GM21825 (cell line): ENCODE measurements around the gene GGA3.
"Not testable (repeated sequence)": the region's sequence is repeated elsewhere in the genome, so short reads cannot be mapped to it uniquely, and the experiment has no call there.

ENCODE experiments used
- ATAC-seq: cut with Tn5 transposase; IDR thresholded peaks from one replicate; pipeline ENCODE4 v1.9.1; 2021; ENCODE audit warnings: mild to moderate bottlenecking, moderate library complexity; ENCODE audit not compliant: unreplicated experiment

GGA3 gene

DNA sequence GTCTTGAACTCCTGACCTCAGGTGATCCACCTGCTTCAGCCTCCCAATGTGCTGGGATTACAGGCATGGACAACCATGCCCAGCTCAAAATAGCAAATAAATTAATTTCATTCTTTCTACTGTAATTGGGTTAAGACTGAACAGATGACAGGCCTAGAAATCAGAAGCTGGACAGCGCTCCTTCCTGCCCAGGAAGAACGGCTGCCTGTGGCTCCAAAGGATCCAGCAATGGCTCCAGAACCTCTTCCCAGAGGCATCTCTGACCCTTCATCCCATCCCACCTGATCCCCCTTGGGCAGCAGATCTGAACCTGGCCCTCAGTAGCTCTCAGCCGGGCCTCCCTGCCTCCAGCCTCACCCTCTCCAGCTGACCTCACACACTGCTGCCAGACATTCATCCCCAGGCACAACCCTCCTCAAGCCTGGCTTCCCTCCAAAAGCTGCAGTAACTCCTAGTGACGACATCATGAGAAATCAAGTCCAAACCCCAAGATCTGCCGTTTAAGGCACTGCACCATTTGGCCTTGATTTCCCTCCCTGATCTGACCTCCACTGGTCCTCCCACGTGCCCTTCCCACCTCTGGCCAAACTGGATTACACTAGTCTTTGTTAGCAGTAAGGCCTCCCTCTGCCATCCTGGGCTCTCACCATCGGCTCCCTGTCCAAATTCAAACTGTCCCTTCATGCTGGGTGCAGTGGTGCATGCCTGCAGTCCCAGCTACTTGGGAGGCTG, 12.7 kb upstream of the GGA3 start:
- no peak for ATAC-seq

DNA sequence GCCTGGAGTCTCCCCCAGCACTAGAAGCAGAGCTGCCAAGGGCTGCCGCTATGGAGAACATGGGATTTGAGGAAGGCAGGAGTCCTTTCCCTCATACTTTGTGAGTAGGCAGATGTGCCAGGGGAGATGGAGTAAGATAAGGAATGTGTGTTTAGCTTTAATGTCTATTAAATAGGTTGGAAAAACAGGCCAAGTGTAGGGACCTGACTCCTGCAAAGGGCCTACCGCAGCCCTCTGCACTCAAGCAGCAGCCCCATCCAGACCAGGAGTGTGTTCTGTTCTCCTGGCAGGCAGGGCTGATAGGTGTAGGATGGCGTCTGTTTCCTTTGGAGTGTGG, 11.4 kb upstream of the GGA3 start:
- ATAC-seq = no peak

DNA sequence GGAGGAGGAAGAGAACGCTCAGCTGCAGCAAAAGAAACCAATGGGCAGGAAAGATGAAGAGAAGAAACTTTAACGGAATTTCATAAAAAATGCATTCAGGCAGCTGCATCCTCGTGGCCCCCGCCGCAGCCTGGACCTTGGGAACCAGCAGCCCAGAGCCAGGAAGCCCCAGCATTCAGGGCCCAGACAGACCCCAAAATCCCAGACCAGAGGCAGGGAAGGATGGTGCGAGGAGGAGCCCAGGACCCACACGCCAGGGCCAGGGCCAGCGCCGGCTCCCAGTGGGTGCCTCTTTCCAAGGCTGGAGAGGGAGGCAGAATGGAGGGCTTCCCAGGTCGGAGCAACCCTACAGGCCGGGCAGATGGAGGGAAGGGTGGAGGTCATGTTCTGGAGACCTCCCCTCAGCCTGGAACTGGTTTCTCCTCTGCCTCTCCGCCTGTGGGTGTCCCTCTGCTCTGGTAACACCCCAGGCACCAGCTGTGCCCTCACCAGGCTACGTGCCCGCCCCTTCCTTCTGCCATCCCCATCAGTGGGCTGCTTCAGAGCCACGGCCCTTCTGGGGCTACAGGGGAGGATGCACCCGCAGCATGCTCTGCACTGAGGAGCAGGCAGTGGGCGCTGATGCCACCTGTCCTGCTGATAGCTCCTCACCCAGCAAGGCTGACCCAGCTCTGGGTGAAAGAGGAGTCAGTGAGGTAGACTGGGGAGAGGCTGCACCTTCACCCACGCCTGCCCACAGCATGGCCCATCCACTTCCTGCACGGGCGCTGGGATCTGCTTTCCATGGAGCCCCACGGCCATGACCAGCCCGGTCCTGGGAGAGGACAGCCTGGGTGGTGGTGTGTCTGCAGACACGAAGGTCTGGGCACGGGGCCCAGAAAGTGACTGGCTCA, 10.8 kb upstream of the GGA3 start:
- ATAC-seq = no peak

DNA sequence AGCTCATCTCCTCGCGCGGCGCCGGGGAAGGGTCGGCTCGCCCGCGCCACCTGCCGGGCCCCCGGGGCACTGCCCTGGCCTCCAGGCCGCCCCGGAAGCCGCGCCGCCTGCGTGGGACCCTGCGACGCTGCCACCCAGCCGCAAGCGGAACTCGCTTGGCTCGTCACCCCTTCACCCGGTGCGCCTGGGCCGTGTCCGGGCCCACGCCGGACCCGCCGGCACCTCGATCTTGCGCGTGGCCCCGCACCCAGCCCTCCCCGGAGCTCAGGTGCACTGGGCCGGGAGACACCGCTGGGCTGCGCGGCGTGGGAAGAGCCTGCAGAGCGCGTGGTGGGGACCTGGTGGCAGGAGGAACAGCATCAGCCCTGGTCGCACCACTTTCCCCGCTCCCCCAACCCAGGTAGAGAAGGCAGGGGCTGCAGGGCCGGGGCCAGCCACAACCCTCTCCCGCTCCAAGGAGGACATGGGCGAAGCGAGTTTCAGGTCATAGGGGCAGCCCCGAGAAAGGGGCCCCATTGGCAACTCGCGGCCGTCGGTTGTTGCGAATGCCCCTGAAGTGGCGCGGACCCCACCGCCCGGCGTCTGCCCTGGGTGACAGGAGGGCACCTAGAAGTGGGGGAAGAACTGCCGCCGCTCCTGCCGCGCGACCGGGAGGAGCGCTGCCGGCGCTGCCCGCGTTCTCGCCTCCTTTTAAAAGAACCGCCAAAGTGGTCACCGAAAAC, 10.0 kb upstream of the GGA3 start:
- ATAC-seq = peak; percentile 70

DNA sequence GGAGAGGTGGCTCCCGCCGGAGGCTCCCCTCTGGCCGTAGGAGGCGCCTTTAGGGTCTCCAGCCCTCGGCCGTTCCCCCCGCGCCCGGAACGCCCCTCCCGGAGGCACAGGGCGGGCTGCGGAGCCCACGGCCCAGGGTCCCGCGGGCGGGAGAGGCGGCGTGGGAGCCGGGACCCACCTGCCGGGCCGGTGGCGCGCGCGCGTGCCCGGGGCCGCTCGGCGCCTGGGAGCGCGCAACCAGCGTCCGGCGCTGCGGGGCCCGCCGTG, 9.5 kb upstream of the GGA3 start, which contains the start of gene MIF4GD:
MIF4GD (minus strand) TSS at position 266 of the 267 bp plus-strand sequence. CDS start 1,036 bp downstream, outside the sequence.
- peak; percentile 18 for ATAC-seq

DNA sequence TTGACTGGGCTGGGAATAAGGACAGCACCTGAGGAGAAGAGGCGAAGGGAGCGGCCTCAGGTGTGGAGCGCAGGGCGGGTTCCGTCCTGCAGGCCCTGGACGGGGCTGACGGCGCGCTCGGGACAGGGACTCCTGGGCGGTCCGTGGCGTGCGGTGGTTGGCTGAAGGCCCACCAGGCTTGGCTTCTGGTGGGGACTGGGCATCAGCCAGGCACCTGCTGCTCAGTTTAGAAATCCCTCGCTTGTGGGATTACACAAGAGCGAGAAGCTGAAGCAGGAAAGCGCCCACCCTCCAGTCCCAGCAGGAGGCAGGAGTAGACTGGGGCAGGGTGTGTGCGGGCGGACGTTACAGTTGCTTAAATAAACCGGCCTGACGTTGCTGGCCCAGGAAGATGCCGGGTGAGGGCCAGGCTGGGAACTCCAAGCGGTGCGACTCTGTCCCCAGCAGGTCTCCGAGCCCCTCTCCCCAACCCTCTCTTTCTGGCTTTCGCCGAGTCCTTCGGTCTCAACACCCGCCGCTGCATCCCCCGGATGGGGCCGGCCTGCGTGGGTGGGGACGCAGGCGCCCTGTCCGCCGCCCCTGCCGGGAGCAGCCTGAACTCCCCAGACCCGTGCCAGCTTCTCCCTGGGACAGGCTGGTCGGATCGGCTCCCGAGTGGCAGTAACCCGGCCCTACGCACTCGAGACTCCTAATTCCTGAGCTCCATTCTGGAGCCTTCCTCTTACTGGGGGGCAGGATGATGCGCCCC, 9.0 kb upstream of the GGA3 start:
- ATAC-seq = peak; percentile 25

DNA sequence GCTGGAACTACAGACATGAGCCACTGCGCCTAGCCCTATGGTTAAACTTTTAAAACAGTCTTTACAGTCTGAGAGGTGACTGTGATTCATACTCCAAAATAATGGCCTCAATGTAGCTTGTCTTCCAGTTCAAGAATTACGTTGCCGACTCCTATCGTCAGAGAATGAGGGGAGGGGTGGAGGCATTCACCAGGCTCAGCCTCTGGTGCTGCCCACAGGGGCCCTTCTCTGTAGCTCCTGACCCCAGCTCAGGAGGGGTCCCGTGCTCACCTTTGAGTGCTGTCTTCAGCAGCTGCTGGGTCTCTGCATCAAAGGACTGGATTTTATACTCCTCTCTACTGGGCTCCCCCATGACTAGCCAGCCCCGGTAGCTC, 8.4 kb upstream of the GGA3 start:
- no peak for ATAC-seq

DNA sequence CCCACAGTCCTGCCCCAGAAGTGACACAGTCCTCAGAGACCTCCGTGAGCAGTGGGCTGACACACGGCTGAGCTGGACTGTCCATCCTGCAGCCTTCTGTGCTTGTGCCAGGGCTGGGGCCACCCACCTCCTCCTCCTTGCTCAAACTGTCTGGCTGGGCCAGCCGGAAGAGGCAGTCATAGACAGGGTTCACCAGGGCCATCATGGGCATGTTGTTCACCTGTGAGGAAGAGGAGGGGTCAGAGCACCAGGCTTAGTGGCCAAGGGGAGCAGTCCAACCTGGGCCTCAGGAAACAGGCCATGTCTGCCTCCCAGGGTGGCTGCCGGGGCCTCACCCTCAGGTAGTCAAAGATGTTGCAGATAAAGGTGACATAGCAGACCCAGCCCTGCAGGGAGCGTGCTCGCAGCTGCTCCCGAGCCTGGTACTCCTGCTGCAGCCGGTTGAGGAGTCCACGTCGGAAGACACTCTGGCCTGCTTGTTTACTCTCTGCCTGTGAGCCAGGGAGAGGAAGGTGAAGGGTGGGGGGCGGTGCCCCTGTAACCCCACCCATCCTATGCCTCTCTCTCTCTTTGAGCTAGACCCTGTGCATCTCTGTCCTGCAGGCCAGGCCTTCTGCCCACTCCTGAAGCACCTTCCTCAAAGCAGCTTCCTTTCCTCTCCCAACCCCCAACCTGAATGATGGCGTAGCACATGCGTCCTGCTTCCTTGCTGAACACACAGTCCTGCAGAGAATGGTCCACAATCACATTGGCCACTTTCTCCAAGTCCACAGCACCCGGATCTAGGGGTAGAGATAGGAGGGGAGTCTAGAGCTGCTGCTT, 6.2 kb upstream of the GGA3 start:
- ATAC-seq = no peak

DNA sequence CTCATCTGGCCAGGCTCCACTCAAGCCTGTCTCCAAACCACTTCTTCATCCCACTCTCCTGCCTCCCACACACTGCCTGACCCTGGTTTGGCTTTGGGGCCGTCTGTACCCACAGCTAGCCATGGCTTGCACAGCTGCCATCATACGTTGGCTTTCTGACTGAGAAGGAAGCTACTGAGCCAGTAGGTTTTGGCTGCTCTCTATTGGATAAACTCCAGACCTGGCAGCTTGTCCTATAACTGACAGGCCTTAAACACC, 5.7 kb upstream of the GGA3 start:
- no peak for ATAC-seq

DNA sequence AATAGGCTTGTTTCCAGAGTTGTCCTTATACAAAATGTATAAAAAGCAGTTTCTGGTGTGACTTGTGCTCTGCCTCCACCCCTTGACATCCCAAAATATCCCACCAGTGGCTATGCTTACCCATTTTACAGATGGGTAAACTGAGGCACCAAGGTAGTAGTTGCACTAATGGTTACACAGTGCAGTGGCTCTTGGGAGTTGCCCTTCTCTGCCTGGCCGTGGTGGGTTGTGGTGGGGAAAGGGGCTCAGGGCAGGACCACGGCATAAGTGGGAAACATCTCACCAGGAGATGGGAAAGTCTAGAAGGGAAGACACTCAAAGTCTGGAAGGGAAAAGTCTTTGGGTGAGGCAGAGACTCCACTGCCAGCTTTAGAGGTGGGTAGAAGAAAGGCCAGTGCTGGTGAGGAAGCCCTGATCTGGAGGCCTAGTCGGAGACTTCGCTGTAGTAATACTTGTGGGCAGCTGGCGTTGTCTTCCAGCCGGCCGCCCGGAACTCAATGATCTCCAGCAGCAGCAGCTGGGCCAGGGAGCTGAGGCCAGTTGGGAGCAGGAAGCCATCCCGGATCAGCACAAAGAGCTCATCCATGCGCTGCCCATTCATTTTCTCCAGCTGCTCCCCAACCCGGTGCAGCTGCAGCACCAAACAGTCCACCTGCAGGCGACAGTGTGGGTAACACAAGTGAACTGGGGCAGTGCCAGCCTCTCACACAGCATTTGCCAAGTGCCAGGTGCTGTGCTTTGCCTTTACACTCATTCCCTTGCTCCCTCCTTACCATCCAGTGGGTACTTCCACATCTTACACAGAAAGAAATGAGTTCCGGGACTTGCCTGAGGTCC, 5.1 kb upstream of the GGA3 start:
- no peak for ATAC-seq

DNA sequence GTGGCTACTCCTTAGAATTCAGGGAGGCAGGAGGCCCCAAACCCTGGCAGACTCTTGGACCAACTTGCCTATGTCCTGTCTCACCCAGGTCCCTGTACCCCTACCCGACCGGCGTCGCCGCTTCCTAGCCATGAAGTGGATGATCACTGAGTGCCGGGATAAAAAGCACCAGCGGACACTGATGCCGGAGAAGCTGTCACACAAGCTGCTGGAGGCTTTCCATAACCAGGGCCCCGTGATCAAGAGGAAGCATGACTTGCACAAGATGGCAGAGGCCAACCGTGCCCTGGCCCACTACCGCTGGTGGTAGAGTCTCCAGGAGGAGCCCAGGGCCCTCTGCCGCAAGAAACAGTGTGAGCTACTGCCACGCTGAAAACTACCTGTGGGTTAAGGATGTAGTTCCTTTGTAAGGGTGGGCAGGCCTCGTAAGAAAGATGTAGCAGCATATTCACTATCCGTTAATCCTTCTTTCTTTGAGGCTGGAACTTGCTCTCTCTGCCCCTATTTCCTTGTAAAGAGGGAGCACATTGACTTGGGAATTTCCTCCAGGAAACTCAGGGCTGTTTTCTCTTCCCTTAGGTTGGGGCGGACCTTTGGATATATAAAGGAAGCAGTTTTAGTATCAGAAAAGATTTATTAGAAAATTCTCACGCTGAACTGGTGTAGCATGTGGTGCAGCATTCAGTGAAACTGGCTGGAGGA, 4.4 kb upstream of the GGA3 start:
- no peak for ATAC-seq

DNA sequence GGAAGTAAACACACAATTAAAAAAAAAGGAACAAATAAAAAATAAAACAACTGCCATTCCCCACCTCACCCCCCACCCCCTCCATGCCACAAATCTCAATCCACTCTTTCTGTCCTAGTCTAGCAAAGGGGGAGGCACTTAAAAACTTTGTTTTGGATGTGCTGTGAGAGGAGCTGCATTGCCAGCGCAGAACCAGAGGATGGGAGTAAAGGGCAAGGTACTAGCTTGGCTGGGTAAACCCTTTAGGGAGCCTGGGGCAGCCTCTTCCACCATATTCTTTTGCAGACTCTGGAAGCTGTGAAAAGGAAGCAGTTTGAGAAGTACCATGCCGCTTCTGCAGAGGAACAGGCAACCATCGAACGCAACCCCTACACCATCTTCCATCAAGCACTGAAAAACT, 1.6 kb upstream of the GGA3 start:
- ATAC-seq = no peak

DNA sequence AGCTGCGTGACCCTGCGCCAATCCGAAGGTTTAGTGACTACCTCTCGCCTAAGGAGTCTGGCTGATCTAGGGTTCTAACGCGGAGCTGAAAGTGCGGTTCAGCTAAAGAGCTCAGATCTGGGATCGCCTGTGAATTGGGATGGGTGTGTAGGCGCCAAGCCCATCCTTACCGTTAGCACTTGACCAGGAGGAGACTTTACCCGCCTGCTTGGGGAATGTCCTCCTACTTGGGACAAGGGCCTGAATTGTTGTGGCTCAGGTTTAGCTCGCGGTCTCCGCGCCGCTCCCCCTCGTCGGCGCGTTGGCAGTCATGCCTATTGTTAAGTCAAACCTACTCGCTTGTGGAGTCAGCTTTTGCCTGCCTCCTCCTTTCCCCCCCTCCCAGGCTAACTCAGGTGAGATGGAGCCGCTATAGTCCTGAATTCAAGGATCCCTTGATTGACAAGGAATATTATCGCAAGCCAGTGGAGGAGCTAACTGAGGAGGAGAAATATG, 753 bp upstream of the GGA3 start:
- ATAC-seq = peak; percentile 6

DNA sequence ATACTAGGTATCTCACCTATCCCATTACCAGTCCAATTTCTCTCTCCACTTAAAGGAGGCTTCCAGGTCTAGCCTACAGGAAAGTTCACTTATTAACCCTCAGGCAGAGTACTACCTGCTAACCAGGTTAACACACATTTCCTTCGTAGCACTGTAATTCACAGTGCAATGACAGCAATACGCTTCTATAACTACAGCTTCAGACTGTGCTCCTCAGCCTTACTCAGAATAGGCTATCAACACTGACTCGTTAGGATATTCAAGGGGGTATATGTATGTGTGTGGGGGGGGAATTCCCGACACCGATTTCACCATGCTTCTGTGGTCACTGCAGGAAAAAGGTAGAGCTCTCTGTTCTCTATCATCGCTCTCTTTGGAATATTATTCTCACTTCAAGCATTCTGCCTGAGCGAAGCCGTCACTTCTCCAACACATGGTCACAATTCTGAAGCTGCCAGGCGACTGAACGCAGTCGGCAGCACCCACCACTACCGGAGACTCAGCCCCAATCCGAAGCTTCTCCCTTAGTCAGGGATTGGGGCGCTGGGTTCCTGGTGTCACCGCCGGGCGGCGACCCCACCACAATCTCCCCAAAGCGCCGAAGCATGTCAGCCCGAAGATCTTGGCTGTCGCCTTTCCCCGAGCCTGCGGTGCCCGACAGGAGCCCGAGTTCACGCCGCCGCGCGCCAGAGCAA, 618 bp downstream of the GGA3 start:
- ATAC-seq = peak; percentile 8

DNA sequence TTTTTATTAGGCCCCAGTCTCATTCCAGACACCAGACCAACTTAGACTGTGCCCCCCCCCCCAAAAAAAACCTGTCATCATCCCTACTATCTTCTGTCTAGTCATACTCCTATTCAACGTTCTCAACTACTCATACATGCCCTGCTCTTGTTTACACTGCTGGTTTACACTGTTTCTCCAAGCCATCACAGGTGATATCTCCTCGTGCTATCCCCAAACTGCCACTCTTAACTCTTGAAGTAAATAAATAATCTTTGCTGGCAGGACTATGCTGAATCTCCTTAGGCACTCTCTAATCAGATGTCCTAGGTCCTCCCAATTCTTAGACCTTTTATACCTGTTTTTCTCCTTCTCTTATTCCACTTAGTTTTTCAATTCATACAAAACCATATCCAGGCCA, 4.2 kb downstream of the GGA3 start:
- not testable (repeated sequence) for ATAC-seq

DNA sequence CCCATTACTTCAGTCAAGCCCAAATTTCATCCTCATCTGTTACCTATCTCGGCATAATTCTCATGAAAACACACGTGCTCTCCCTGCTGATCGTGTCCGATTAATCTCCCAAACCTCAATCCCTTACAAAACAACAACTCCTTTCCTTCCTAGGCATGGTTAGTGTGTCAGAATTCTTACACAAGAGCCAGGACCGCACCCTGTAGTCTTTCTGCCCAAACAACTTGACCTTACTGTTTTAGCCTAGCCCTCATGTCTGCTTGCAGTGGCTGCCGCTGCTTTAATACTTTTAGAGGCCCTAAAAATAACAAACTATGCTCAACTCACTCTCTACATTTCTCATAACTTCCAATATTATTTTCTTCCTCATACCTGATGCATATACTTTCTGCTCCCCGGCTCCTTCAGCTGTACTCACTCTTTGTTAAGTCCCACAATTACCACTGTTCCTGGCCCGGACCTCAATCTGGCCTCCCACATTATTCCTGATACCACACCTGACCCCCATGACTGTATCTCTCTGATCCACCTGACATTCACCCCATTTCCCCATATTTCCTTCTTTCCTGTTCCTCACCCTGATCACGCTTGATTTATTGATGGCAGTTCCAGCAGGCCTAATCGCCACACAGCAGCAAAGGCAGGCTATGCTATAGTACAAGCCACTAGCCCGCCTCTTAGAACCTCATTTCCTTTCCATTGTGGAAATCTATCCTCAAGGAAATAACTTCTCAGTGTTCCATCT, 5.3 kb downstream of the GGA3 start:
- not testable (repeated sequence) for ATAC-seq

DNA sequence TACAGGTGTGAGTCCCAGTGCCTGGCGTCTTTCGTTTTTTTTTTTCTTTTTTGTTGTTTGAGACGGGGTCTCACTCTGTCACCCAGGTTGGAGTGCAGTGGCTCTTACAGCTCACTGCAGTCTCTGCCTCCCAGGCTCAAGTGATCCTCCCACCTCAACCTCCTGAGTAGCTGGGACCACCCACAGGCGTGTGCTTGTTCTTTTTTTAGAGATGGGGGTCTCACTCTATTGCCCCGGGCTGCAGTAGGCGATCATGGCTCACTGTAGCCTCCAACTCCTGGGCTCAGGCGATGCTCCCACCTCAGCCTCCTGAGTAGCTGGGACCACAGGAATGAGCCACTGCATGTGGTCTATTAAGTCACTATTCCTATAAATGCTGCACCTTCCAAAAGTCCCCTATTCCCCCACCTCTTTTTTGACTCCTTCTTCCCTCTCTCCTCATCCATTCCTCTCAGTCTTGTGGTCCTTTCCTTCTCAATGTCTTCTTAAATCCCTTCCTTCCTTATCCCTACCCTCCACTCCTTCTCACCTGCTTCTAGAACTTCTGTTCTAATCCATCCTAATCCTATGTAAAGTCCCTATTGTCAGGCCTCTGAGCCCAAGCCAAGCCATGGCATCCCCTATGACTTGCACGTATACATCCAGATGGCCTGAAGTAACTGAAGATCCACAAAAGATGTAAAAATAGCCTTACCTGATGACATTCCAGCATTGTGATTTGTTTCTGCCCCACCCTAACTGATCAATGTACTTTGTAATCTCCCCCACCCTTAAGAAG, 9.2 kb downstream of the GGA3 start:
- ATAC-seq = no peak
